ENCODE results near the gene BMAL1. TPM values are rescaled to one million over a fixed set of nuclear protein-coding genes. Genes with fewer than 3 reads are reported as not detected.

Gene BMAL1
- 10.4 to 15.2 TPM (median 14.3 TPM) in 5 replicates for total RNA-seq (2022; extraction: Qiagen RNA extraction; ENCODE audit: low read depth)

GRCh38 chr11:13277768-13278608 lies at the start of gene BMAL1:
Gene BMAL1 (plus strand): TSS chr11:13277790. CDS start chr11:13354309, 76,519 bp downstream.

Other genes starting within 250 kb of the BMAL1 start
- gene BTBD10, start 185.4 kb downstream of the BMAL1 start, total RNA-seq (2022; extraction: Qiagen RNA extraction; ENCODE audit: low read depth), result 43.5 to 57.4 TPM (median 49.6 TPM) in 5 replicates
- gene PTH, start 218.2 kb downstream of the BMAL1 start, total RNA-seq (2022; extraction: Qiagen RNA extraction; ENCODE audit: low read depth), result not detected in 5 replicates